Stomach smooth muscle (tissue), 2 donors: Measurements from ENCODE around the gene PSMB5.
"Not testable (repeated sequence)": the region's sequence is repeated elsewhere in the genome, so short reads cannot be mapped to it uniquely, and the experiment has no call there.

Experiments
- H3K27ac ChIP-seq: one replicate; pipeline ENCODE4 v1.7.0; 2013; ENCODE audit warnings: mild to moderate bottlenecking, low read length, inconsistent platforms
- H3K27me3 ChIP-seq, 2 donors: one replicate each; pipeline ENCODE4 v1.7.0; 2013; ENCODE audit warnings: low read length in 2 of 2; ENCODE audit not compliant: insufficient read depth in 2 of 2, control insufficient read depth in 1 of 2
- H3K36me3 ChIP-seq, 2 donors: one replicate each; pipeline ENCODE4 v1.7.0; 2013; ENCODE audit warnings: low read length in 2 of 2; ENCODE audit not compliant: control insufficient read depth in 2 of 2, insufficient read depth in 2 of 2
- H3K4me1 ChIP-seq: one replicate; pipeline ENCODE4 v1.7.0; 2013; ENCODE audit warnings: low read length; ENCODE audit not compliant: control insufficient read depth, insufficient read depth
- H3K4me3 ChIP-seq, 2 donors: one replicate each; pipeline ENCODE4 v1.7.0; 2013; ENCODE audit warnings: low read length in 2 of 2
- H3K9ac ChIP-seq, 2 donors: one replicate each; pipeline ENCODE4 v1.7.0; 2013; ENCODE audit warnings: low read length in 2 of 2, mild to moderate bottlenecking in 1 of 2
- H3K9me3 ChIP-seq, 2 donors: one replicate each; pipeline ENCODE4 v1.7.0; 2013; ENCODE audit warnings: low read length in 2 of 2; ENCODE audit not compliant: control insufficient read depth in 2 of 2
- donor health status: healthy.
- donor health status: Pancreatic carcinoma.

PSMB5 gene

DNA sequence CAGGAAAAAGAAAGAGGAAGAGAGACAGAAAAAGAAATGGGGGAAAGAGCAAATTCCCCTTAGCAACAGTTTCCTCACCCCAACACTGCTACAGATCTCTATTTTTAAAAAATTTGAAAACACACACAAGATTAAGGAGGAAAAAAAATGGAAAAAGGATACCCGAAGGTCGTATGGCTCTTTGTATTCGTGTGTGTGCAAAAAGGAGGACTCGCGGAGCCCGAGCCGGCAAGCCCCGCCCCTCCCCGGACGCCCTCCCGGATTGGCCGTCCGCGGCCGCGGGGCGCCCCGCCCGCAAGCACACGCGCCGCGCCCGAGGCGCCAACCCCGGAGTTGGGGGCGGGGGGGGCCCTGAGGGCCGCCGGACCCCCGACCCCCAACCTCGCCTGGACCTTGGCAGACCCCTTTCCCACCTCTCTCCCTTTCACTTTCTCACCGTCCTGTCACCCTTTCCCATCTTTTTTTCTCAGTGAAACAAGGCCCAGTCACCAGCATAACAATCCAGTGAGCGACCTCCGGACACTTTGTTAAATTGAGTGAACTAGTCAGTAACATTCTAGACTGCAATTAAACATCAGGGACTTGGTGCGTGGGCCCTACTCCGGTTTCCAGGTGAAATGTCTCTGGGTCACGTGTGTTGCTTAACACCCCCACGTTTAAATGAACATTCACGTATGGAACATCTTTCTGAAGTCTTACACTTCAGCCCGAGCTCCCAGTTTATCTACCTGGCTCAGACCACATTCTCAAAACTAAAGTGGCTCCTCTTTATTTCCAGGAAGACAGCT lies 24.6 kb downstream of the PSMB5 start, which contains the start of gene C14orf93:
Gene C14orf93, minus strand, starts transcription at position 205 of the 788 bp plus-strand sequence. CDS start 11,120 bp downstream, outside the sequence.
- peaks cover 8% of the 10 kb centered on the region for H3K4me1 ChIP-seq
- no peaks in the 10 kb centered on the region for H3K36me3 ChIP-seq
- H3K27me3 ChIP-seq: no peaks in the 10 kb centered on the region
- peak within 1 kb of the TSS; percentile 77 to 83 for H3K4me3 ChIP-seq
- H3K9ac ChIP-seq: peak within 1 kb of the TSS; percentile 66 to 79
- peak within 1 kb of the TSS; percentile 80 for H3K27ac ChIP-seq
- no peaks in the 10 kb centered on the region for H3K9me3 ChIP-seq

DNA sequence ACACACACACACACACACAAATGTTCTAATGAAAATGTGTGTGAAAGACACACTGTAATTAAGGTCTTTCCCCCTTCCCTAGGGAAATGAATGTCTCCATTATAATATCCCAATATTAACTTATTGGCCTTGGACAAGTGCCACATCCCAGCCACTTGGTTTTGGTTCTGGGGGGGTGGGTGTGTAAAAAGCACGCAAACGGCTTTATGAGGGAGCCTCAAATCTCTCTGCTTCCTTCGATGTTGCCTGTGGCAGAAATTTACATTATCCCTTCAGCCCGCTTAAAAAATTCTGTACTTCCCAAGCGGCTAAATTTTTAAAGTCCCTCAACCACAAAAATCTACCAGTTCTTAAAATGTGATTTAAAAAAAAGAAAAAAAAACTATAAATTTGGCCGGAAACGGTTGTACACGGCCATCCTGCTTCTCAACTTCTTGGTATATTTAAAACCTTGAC lies 25.2 kb downstream of the PSMB5 start:
- no peaks in the 10 kb centered on the region for H3K36me3 ChIP-seq
- peaks cover 8% of the 10 kb centered on the region for H3K4me1 ChIP-seq
- H3K27me3 ChIP-seq: no peaks in the 10 kb centered on the region
- H3K9ac ChIP-seq: peak overlapping the region in 1 of 2 donors; percentile 79
- no peak overlapping the region for H3K27ac ChIP-seq
- no peaks in the 10 kb centered on the region for H3K9me3 ChIP-seq
- peak overlapping the region; percentile 77 to 83 for H3K4me3 ChIP-seq

DNA sequence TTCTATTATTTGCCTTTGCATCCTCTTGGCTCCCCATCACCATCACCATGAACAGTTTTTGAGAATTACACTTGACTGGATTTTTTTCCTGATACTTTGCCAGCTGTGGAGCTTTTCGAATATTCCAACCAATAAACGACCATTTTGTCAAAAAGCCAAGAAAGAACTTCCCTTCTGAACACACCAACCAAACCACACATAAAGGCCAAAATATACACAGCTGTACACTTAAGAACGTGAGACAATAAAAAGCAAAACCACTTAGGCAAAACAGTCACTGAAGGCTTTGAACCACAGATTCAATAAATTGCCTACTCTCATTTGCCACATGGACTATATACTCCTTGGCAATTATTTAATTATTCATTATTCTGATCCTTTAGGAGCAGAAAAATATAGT lies 25.9 kb downstream of the PSMB5 start:
- H3K36me3 ChIP-seq: no peaks in the 10 kb centered on the region
- H3K4me1 ChIP-seq: peaks cover 8% of the 10 kb centered on the region
- H3K4me3 ChIP-seq: no peak overlapping the region
- no peaks in the 10 kb centered on the region for H3K27me3 ChIP-seq
- no peaks in the 10 kb centered on the region for H3K9me3 ChIP-seq
- no peak overlapping the region for H3K9ac ChIP-seq
- H3K27ac ChIP-seq: no peak overlapping the region

DNA sequence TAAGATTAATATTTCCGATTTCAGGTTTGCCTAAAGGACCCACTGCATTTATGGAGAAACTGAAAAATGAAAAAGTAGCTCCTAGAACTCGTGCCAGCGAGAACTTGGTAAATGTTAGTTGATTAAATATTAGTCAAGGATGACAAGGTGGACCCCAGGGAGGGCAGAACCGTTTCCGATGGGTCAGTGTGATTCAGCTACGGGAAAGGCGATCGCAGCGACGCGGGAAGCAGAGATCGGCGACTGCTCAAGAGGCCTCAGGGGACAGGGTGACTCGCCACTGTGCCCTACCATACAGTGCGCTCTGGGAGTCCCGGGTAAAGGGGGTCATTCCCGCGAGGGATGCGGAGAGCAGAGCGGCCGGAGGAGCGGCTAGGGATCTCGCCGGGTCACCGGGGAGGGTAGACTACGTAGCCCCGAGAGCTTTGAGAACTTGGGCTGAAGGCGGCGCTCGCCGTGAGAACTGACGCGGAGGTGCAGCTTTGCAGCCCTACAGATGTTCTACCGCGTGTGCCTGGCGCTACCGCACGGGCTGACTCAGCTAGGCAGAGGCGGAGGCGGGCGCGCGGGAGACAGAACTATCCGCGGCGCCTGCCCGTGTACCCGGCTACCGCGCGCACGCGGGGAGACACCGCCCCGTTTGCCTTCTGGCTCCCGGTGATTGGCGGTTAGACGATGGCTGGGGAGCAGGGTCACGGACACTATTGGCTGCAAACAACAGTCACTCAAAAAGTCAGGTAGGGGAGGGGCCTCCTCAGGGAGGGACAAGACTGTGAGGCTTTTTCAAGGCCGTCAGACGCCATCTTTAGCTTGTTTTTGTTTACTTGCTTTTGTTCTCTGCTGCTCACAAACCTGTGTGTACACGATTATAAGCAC lies 27.9 kb downstream of the PSMB5 start:
- H3K27me3 ChIP-seq: no peaks in the 10 kb centered on the region

DNA sequence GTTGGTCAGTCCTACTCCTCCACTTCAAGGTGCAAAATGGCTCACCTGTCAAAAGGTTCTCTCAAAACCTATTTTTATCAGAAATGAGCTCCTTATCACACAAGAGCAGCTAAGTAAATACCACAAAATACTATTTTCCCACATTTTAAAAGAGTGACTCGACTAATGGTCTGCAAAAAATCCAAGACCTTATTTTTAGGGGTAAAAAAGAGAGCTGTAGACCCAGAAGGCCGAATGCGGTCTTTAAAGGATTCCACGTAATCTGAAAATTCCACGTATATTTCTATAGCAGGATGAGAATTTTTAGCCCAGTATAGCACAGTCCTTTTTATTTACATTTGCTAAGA lies 28.5 kb downstream of the PSMB5 start:
- Histone ChIP-seq H3K4me3 (peak overlapping the region; percentile 88 to 89), H3K27ac (peak overlapping the region; percentile 94)

More for the DNA sequence above, 27.9 kb downstream of the PSMB5 start:
- H3K9ac ChIP-seq: peak overlapping the region; percentile 92 to 95
- H3K4me1 ChIP-seq: peaks cover 8% of the 10 kb centered on the region
- H3K4me3 ChIP-seq: peak overlapping the region; percentile 88 to 89
- H3K36me3 ChIP-seq: no peaks in the 10 kb centered on the region
- no peaks in the 10 kb centered on the region for H3K9me3 ChIP-seq
- peak overlapping the region; percentile 94 for H3K27ac ChIP-seq

DNA sequence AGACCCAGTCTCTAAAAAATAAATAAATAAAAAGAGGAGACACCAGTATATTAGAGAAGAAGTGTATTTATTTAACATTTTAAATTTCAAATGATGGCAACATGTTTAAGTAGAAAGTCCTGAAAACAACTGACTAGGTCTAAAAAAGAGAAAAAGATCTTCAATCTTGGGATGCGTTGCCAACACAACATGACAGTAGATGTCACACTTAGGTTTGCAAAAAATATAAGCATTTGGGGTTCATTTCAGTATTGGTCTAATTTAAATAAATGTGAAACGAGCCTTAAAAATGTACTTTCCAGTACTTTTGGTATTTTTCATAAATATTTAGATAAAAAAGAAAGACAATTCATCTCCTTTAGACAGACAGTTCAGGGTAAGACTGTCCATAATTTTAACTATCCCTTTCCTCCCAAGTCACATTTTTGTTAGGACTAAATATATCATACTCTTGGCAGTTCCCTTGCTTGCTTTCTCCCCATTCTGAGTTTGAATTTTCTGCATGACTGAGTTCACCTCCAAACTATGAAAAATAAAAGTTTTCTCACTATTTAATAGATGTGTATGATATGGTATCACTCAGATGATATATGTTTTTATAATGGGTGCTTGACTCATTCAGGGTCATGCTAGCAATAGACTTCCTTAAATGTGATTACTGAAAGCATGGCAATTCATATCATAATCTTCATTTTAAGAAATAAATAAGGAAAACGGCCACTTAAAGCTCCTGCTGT lies 29.1 kb downstream of the PSMB5 start:
- no peaks in the 10 kb centered on the region for H3K27me3 ChIP-seq
- peak overlapping the region; percentile 94 for H3K27ac ChIP-seq
- no peaks in the 10 kb centered on the region for H3K36me3 ChIP-seq
- H3K9ac ChIP-seq: no peak overlapping the region
- H3K9me3 ChIP-seq: no peaks in the 10 kb centered on the region
- H3K4me1 ChIP-seq: peaks cover 8% of the 10 kb centered on the region
- H3K4me3 ChIP-seq: no peak overlapping the region

More for the DNA sequence above, 28.5 kb downstream of the PSMB5 start:
- no peaks in the 10 kb centered on the region for H3K27me3 ChIP-seq
- H3K4me1 ChIP-seq: peaks cover 8% of the 10 kb centered on the region
- no peaks in the 10 kb centered on the region for H3K36me3 ChIP-seq
- no peaks in the 10 kb centered on the region for H3K9me3 ChIP-seq
- H3K9ac ChIP-seq: peak overlapping the region; percentile 92 to 95

DNA sequence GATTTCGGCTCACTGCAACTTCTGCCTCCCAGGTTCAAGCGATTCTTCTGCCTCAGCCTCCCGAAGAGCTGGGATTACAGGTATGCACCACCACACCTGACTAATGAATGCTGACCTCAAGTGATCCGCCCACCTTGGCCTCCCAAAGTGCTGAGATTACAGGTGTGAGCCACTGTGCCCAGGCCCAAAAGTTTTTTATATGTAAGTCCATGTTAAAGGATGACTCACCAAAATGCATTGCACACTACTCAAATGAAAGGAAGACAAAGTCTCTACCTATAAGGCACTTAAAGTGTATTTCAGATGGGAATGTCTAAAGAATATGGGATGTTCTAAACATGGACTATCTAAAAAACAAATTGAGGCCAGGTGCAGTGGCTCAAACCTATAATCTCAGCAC lies 30.4 kb downstream of the PSMB5 start:
- H3K27me3 ChIP-seq, H3K4me3 ChIP-seq, H3K9ac ChIP-seq, H3K9me3 ChIP-seq, H3K27ac ChIP-seq, H3K36me3 ChIP-seq, H3K4me1 ChIP-seq: not testable (repeated sequence)

DNA sequence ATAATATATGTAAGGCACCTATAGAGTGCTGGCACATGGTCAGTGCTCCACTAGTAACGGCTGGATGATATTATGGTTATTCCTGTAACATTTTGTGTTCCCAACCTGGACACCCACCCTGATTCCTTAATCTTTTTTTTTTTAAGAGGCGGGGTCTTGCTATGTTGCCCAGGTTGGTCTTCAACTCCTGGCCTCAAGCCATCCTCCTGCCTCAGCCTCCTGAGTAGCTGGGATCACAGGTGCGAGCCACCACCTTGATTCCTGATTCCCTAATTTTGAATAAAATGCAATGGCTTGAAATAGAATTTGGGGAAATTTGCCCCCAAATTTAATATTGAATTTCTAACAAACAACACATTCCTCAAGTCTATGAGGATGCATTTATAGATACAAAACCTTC lies 32.1 kb downstream of the PSMB5 start:
- H3K4me1 ChIP-seq: peaks cover 7% of the 10 kb centered on the region
- H3K27ac ChIP-seq: no peak overlapping the region
- peaks cover 3% of the 10 kb centered on the region in 2 donors for H3K36me3 ChIP-seq
- no peak overlapping the region for H3K9ac ChIP-seq
- H3K9me3 ChIP-seq: no peaks in the 10 kb centered on the region
- H3K4me3 ChIP-seq: no peak overlapping the region
- no peaks in the 10 kb centered on the region for H3K27me3 ChIP-seq

DNA sequence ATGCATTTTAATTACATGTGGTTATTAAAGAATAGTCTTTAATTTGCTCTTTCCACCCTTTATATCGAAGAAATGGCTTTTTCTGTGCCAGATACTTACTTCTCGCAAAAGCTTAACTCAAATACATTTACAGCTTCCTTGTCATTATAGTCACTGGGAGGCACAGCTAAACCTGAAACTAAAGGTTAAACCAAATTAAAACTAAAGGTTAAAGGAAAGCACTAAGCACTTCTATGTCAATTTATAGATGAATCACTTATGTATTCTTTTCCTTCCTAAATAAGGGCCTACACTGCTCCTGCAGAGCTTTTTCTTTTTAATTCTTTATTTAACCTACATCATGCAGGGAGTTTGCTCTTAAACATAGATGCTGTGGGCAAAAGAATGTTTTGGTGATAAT lies 33.8 kb downstream of the PSMB5 start:
- Histone ChIP-seq H3K4me1 (no peaks in the 10 kb centered on the region), H3K9ac (no peak overlapping the region), H3K9me3 (no peaks in the 10 kb centered on the region), H3K4me3 (no peak overlapping the region), H3K27me3 (no peaks in the 10 kb centered on the region), H3K36me3 (peaks cover 3% of the 10 kb centered on the region in 2 donors), H3K27ac (no peak overlapping the region)

DNA sequence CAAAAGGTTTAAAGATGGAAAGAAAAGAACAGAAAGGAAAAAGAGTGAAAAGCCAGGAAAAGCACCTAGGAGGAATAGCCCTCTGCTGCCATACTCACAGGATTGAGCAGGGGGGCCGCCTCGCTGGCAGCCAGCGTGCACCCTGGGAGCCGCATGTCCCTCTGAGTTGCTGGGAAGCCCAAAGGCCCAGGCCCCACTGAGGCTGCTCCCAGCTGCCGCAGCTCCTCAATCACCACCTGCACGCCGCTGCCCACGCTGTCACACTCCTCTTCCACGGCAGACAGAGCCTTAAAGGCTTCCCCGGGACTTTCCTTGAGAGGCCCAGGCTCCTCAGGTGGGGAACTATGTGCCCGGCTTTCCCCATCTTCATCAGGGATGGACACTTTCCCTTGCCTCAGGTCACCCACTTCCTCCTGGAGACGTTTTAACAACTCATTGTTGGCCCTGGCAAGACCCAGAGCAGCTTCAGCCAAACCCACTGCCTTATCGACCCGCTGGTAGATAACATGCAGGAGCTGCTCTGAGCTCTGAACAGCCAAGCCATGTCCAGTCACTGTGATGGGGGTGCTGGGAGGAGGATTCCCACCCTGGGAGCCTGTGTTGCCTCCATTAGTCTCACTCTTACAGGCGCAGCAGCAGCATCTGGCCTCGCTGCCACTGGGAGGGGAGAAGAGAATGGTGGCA lies 36.2 kb downstream of the PSMB5 start:
- H3K36me3 ChIP-seq: peaks cover 3% of the 10 kb centered on the region in 2 donors
- H3K9ac ChIP-seq: no peak overlapping the region
- no peak overlapping the region for H3K27ac ChIP-seq
- H3K4me1 ChIP-seq: peaks cover 6% of the 10 kb centered on the region
- H3K4me3 ChIP-seq: no peak overlapping the region
- no peaks in the 10 kb centered on the region for H3K9me3 ChIP-seq
- no peaks in the 10 kb centered on the region for H3K27me3 ChIP-seq
